Occipital lobe (tissue), 2 donors: ENCODE results near the gene CCS. TPM values are rescaled to one million over a fixed set of nuclear protein-coding genes. Genes with fewer than 3 reads are reported as not detected.
"Not testable (repeated sequence)": the region's sequence is repeated elsewhere in the genome, so short reads cannot be mapped to it uniquely, and the experiment has no call there.

ENCODE experiments used
- DNase-seq: peaks from one replicate; lab custom pipeline; 2025; lab: John Stamatoyannopoulos, UW
- total RNA-seq: library from RNA; depleted of rRNA; stranded (reverse); fragments of >200 nt; gene quantifications from one replicate; pipeline ENCODE4 v1.2.3, GENCODE V29; 2014

Gene CCS
- total RNA-seq, 1 donor from 2014 or later, result 22.0 TPM

DNA sequence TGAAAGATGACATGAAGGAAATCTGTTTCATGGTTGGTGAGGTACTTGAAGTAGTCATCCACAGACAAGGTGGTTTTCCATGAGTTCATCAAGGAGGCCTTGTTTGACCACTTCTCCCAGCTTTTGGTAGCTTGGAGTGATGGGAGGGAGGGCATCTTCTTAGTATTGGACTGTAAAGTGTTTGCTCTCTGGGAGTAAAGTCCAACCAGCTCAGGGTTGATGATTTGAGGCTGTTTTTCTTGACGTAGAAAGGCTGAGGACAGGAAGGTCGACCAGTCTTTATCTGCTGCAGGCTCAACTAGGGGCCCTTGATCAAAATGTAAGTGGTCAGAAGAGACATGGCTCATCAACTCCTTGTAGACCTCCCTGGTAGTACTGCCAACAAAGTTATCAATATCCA lies 1.8 kb upstream of the CCS start:
- no peak for DNase-seq

DNA sequence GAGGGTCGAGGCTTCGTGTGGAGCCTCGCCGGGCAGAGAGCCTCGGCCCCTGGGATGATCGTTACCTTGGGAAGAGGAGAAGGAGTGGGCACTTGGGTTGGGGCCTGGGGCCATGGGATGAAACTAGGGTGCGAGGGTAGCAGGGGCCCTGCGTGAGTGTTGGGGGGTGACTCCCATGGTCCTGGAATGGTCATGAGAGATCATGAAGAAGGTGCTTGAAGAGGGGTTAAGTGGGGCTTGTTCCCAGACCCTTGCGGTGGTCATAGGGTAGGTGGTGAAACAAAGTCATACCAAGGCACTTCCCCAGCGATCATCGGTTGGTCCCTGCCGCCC lies 284 bp downstream of the CCS start:
- DNase-seq, result no peak

DNA sequence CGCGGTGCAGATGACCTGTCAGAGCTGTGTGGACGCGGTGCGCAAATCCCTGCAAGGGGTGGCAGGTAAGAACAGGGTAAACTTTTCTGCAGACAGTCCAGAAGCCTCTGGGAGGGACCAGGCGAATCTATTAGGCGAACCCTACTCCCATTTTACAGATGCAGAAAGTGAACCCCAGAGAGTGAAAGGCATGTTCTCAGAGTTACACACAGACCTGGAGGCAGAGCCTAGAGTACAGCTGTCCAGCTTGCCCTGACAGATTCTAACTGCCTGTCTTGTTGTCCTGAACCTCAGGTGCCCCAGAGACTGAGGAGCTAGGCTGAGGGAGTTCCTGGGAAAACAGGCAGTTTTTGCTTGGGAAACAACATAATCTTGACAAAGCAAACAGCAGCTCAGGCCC lies 665 bp downstream of the CCS start:
- DNase-seq, result no peak

DNA sequence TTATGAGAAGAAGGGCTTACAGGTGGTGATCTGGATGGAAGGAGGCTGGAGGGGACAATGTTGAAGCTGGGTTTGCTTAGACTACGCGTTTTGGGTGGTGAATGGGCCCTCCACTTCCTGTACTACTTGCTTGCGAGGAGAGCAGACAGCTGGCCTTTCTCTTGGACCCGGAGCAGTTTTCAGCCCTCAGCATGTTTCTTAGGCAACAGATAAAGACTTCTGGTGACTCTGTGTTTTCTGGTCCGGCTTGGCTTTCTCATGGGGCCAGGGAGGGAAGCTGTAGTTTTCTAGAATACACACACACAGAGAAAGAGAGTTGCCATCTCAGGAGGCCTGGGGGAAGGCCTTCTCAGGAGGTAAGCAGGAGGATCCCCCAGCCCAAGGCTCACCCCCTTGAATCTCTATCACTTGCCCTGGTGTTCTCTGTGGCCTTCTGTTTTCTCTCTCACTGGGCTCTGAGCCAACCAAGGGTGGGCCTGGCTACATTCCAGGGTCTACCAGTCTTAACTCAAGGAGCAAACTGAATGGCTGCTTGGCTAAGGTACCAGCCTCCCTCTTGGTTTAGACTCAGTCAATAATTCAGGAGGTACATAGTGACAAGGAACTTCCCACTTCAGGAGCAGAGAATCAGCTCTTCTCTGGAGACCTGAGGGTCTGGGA lies 2.4 kb downstream of the CCS start:
- no peak for DNase-seq

DNA sequence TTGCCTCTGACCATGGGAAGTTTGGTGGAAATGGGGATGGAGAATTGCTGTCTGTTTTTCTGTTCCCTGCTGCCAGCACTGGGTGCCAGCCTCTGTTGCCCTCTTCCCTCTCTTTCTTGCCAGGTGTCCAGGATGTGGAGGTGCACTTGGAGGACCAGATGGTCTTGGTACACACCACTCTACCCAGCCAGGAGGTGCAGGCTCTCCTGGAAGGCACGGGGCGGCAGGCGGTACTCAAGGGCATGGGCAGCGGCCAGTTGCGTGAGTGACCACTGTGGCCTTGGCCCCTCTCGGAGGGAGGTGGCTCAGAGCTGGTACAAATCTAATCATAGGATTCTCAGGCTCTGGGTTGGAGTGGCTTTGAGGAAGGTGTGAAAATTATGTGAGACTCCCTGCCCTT lies 6.0 kb downstream of the CCS start:
- no peak for DNase-seq

DNA sequence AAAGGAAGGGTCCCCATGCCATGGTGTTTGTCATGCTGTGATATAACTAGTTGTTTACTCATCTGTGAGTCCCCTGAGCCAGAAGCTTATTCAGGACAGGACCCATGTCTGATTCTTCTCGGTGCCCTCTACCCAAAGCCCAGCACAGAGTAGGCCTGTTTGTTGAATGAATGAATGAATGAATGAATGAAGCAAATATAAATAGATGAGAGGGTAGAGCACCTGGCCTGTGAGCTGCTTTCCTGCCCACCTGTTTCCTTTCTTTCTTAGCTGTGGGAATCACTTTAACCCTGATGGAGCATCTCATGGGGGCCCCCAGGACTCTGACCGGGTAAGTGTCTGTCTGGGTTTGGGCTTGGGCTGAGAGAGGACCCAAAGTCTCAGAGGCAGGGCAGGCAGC lies 7.2 kb downstream of the CCS start:
- no peak for DNase-seq

DNA sequence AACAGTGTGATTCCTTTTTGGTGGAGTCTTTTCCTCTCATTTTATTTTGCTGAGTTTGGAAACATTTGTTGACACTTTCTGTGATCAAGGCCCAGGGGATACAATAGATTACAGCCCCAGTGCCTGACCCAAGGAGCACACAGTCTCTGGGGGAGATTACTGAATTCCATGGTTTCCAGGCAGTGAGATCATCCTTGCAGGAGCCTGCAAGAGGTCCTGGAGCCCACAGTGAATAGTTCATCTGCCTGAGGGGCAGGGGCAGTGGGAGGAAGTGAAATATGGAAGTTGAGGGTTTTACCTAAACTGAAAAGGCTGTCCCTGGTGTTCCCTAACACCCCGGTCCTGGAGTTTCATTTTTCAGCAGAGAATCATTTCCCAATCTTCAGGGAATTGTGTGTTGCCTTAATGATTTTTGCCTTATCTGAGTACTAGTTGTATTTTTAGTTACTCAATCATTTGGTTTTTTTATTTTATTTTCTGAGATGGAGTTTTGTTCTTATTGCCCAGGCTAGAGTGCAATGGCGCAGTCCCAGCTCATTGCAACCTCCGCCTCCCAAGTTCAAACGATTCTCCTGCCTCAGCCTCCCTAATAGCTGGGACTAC lies 7.7 kb downstream of the CCS start:
- no peak for DNase-seq

DNA sequence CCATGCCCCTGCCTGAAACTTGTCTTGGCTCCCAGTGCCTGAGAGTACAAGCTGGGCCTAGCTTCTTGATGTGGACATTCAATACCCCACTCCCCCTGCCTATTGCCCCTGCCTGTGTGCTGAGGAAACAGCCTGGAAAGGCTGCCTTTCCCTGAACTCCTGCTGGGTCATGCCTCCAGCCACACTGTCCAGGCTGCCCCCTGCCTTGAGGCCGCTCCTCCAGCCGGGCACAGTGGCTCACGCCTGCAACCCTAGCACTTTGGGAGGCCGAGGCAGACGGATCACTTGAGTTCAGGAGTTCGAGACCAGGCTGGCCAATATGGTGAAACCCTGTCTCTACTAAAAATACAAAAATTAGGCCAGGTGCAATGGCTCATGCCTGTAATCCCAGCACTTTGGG lies 10.1 kb downstream of the CCS start:
- DNase-seq, result no peak

DNA sequence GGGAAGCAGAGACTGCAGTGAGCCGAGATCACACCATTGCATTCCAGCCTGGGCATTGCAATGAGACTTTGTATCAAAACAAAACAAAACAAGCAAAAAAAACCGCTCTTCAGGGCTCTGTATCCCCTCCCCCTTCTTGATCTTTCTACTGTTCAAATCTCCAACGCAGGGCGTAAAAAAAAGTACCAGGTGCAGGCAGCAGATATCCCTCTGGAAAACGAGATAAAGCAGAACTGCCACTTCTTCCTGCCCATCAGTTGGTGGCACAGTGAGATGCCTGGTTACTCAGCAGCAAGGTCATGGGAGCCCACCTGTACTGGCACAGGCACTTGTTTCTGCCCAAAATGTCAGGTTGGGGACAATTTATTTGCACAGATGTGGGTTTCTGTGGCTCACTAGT lies 11.2 kb downstream of the CCS start:
- DNase-seq, result no peak

DNA sequence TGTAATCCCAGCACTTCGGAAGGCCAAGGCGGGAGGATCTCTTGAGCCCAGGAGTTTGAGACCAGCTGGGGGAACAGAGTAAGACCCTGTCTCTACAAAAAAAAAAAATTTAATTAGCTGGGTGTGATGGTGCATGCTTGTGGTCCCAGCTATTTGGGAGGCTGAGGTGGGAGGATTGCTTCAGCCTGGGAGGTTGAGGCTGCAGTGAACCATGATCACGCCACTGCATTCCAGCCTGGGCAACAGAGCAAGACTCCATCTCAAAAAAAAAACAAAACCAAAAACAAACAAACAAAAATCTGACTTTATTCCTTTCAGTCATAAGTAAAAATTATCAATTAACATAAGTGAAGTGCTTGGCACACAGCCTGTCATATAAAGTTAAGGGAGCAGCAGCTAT lies 13.6 kb downstream of the CCS start:
- DNase-seq, result not testable (repeated sequence)

DNA sequence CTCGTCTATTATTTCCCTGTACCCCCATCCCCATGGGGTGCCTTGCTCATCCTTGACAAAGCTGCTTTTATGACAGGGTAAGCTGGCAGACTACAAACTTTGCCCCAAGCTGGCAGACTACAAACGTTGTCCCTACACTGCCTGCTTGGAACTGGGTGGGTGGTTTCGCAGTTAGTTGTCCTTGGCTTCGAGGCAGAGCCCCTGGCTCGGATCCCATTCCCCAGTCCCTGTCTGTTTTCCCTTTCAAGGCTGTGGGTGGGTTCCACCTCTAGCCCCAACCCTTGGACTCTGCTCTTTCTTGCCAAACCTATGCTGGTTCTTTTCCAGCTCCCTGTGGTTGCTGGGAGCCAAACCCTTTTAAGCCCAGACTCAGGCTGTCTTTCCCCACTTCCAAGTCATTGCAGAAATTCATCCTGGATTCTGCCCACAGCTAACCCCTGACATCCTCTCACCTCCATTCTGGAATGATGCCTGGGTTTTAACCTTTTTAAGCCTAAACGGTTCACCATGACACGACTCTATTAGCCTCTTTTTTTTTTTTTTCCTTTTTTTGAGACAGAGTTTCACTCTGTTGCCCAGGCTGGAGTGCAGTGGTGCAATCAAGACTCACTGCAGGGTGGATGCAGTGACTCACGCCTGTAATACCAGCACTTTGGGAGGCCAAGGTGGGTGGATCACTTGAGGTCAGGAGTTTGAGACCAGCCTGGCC lies 14.3 kb downstream of the CCS start:
- no peak for DNase-seq

DNA sequence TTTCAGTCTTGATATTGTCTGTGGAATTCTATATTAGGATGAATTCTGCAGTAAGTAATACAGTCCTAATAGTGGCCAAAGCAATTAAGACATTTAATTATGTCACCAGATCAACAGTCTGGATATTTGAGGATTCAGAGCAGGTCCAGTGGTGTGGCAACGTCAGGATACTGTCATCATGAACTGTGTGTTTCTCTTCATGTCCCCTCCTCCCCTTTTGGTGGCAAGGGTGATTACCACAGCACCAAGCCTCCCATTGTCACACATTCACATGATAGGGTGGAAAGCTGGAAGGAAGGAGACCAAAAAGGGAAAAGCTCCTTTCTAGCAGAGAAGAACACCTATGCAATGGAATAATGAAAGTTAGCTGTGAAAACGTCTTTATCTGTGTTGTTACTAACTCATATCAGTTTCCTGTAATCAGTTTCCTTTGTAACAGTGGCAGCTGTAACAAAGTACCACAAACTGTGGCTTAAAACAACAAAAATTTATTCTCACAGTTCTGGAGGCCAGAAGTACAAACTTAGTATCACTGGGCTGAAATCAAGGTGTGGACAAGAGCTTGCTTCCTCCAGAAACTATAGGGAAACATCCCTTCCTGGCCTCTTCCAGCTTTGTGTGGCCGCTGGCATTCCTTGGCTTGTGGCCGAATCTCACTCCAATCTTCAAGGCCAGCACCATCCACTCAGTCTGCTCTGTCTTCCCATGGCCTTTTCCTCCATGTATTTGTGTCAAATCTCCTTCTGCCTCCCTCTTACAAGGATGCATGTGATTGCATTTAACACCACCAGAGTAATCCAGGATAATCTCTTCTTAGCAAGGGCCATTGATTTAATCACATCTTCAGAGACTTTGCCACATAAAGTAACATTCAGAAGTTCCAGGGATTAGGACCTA lies 17.0 kb downstream of the CCS start:
- DNase-seq, result no peak

DNA sequence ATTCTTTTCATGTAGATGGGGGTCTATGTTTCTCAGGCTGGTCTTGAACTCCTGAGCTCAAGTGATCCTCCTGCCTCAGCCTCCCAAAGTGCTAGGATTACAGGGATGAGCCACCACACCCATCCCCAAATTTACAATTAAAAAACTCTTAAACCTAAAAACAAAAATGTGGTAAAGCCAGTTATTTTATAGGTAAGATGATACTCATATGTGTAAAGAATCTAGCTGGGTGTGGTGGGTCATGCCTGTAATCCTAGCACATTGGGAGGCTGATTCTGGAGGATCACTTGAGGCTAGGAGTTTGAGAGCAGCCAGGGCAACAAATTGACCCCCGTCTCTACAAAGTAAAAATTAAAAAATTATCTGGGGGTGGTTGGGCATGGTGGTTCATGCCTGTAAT lies 19.5 kb downstream of the CCS start:
- no peak for DNase-seq

DNA sequence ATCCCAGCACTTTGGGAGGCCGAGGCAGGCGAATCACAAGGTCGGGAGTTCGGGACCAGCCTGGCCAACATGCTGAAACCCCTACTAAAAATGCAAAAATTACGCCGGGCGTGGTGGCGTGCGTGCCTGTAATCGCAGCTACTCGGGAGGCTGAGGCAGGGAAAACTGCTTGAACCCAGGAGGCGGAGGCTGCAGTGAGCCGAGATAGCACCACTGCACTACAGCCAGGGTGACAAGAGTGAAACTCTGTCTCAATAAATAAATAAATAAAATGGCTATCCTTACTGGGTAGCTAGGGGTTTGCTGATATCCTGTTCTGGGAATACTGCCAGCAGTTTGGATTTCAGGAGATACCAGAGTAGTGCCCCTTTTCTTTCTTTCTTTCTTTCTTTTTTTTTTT lies 21.1 kb downstream of the CCS start:
- no peak for DNase-seq

DNA sequence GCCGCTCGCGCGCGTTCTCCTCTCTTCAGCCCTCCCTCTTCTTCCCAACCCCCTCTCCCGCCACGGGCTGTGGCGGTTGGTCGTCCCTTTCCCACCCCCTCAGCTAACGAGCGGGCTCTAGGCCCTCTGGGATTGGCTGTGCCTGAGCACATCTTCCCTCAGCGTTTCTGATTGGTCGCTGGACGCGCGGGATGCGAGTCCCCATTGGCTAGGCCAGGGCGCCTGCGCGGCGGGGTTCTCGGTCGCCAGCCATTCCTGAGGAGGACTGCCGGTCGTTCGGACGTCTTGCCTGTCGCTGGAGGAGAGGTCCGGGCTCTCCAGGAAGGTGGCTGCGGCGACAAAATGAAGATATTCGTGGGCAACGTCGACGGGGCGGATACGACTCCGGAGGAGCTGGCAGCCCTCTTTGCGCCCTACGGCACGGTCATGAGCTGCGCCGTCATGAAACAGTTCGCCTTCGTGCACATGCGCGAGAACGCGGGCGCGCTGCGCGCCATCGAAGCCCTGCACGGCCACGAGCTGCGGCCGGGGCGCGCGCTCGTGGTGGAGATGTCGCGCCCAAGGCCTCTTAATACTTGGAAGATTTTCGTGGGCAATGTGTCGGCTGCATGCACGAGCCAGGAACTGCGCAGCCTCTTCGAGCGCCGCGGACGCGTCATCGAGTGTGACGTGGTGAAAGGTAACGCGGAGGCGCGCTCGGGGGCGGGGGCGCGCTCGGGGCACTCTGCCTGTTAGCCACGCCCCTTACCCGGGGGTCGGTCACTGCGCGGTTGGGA lies 23.6 kb downstream of the CCS start, which contains the start of gene RBM14:
Gene RBM14, plus strand, starts transcription at position 252 of the 776 bp plus-strand sequence. Its CDS starts 91 bp downstream, at position 343.
- peak; percentile 98 for DNase-seq

DNA sequence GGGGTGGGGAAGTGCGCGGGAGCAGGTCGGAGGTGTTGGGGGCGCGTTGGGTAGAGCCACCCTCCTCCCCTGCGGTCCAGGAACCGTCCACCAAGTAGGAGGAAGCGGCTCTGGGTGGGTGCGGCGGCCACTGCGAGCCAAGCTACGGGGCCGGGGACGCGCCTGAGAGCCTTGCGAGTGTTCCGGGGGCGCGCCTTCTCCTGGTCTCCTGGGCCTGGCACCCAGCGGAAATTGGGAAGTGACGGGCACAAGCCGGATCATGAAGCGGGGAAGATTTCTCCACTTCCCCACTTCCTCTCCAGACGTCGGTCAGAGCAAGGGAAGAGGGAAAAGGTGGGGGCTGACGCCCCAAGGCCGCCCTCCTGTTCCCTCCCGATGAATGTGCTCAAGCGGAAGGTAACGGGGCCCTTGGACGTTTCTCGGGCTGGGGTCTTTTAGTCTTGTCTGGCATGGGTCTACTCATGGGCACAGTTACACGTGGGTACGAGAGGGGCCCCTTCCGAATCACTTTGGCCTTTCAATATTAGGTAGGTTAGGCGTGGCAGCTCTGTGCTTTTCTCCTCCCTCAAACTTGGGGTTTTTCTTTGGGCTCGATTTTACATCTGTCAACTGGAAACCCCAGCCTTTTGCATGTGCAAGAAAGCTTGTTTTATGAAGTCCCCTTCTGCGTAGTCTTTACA lies 24.3 kb downstream of the CCS start:
- DNase-seq, result peak; percentile 61

DNA sequence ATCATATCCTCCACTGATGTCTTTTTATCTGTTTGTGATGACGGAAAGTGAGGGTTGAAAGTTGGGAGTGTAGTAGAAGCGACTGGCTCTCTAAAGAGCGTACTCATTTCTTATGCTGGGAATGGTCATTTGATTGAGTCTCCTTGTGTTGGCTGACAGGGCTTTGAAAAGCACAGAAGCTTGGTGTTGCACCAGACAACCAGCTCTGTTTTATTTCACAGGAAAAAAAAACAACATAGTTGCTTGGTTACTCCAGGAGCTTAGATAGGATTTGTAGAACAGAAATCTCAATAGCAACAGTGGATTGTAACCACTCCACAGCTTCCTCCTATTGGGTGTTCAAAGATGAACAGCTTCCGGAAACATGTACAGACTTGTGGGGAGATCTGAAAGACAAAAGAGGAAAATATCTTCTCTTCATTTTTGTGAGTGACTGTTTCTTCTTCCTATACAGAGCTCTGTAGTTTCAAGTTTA lies 26.1 kb downstream of the CCS start:
- DNase-seq, result no peak

DNA sequence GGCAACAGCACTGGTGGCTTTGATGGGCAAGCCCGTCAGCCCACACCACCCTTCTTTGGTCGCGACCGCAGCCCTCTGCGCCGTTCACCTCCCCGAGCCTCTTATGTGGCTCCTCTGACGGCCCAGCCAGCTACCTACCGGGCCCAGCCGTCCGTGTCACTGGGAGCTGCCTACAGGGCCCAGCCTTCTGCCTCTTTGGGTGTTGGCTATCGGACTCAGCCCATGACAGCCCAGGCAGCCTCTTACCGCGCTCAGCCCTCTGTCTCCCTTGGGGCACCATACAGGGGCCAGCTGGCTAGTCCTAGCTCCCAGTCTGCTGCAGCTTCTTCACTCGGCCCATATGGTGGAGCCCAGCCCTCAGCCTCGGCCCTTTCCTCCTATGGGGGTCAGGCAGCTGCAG lies 31.5 kb downstream of the CCS start:
- DNase-seq, result no peak

DNA sequence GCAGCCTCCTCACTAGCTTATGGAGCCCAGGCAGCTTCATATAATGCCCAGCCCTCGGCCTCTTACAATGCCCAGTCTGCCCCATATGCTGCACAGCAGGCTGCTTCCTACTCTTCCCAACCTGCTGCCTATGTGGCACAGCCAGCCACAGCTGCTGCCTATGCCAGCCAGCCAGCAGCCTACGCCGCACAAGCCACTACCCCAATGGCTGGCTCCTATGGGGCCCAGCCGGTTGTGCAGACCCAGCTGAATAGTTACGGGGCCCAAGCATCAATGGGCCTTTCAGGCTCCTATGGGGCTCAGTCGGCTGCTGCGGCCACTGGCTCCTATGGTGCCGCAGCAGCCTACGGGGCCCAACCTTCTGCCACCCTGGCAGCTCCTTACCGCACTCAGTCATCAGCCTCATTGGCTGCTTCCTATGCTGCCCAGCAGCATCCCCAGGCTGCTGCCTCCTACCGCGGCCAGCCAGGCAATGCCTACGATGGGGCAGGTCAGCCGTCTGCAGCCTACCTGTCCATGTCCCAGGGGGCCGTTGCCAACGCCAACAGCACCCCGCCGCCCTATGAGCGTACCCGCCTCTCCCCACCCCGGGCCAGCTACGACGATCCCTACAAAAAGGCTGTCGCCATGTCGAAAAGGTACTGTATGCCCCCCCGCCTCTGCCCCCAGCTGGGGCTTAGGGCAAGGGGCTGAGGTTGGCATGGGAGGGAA lies 32.2 kb downstream of the CCS start:
- no peak for DNase-seq

DNA sequence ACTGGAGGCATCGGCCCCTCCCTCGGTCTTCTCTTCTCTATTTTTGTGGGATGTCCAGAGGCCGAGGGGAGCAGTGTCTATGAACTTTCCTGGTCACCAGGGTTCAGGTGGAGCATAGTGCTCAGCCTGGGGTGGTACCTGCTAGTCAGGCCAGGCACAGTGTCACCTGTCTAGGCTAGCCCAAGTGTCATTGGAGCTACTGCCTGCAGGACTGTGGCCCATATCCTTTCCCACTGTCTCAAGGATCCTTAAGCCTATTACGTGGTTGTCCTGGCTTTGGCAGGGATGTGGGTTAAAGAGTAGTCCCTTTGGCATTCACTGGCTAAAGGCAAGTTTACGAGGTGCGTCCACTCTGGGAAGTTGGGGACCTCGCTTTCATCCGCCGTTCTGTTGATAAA lies 32.8 kb downstream of the CCS start:
- DNase-seq, result no peak
